Loucy (cell line): ENCODE measurements around the gene WDR7.

Experiments
- CTCF ChIP-seq: fragments of 200-600 bp; sonication (generic); conservative IDR thresholded peaks from 2 replicates; pipeline ENCODE4 v1.5.1; 2014; ENCODE audit warnings: mild to moderate bottlenecking, antibody characterized with exemption, low read length
- EZH2phosphoT487 ChIP-seq: fragments of 200-600 bp; IDR thresholded peaks from 2 replicates; pipeline ENCODE4 v1.6.1; 2018; ENCODE audit warnings: antibody characterized with exemption, mild to moderate bottlenecking, moderate library complexity, borderline replicate concordance

DNA sequence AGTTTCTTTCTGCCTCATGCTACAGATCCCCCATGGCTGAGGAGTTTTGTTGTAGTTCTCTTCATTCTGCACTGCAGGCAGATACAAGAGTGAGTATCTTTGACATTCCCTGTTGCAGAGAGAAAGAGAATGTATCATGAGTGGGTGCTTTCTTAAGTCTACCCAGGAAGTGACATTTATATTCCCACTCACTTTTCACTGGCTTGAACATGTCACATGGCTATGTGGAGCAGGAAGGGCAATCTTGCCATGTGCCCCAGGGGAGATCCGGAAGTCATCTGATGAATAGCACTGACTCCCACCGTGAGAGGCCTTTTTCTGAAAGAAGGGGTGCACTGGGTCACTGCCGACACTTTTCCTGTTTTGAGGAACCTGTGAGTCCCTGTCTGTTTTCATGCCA is 429.3 kb downstream of the WDR7 start:
- TF ChIP-seq CTCF (no peak), EZH2phosphoT487 (no peak)
